WTC11 (cell line): Measurements from ENCODE around the gene ZNF81. TPM values are rescaled to one million over a fixed set of nuclear protein-coding genes. Genes with fewer than 3 reads are reported as not detected.
"Not testable (repeated sequence)": the region's sequence is repeated elsewhere in the genome, so short reads cannot be mapped to it uniquely, and the experiment has no call there.

ENCODE experiments used
- ATAC-seq: fragments of 200-7000 bp; cut with Tn5 transposase; 2 replicates; pipeline ENCODE4 v1.10.0; 2021; ENCODE audit warnings: mild to moderate bottlenecking, moderate library complexity
- CTCF ChIA-PET: fragments of 300-600 bp; sonication (Branson Sonifier 250); formaldehyde crosslinking; loops from one replicate; lab custom pipeline; 2021; ENCODE audit warnings: antibody characterized with exemption; lab: Charles Lee
- POLR2A ChIA-PET: fragments of 350-600 bp; sonication (Branson Sonifier 250); formaldehyde crosslinking; loops from one replicate; lab custom pipeline; 2021; ENCODE audit warnings: antibody characterized with exemption; lab: Charles Lee
- DNase-seq: peaks from one replicate; pipeline ENCODE4 v3.0.0; 2021; ENCODE audit warnings: low spot score
- H3K27ac Mint-ChIP-seq: 2 replicates; pipeline ENCODE4 v1.8.0; 2021; ENCODE audit warnings: mixed read lengths
- H3K27me3 Mint-ChIP-seq: 2 replicates; pipeline ENCODE4 v1.8.0; 2021; ENCODE audit warnings: low read depth, mild to moderate bottlenecking, moderate library complexity, mixed read lengths
- H3K36me3 Mint-ChIP-seq: 2 replicates; pipeline ENCODE4 v1.8.0; 2021; ENCODE audit warnings: mixed read lengths
- H3K4me1 Mint-ChIP-seq: 2 replicates; pipeline ENCODE4 v1.8.0; 2022; ENCODE audit warnings: mixed read lengths
- H3K4me3 Mint-ChIP-seq: 2 replicates; pipeline ENCODE4 v1.8.0; 2021; ENCODE audit warnings: mild to moderate bottlenecking, moderate library complexity, mixed read lengths
- H3K9me3 Mint-ChIP-seq: 2 replicates; pipeline ENCODE4 v1.8.0; 2021; ENCODE audit warnings: mixed read lengths
- AR ChIP-seq: fragments of 250-450 bp; sonication (Bioruptor Pico); IDR thresholded peaks from 2 replicates; pipeline ENCODE4 v1.9.0; 2021; ENCODE audit warnings: mild to moderate bottlenecking
- ATF2 ChIP-seq: sonication (generic); formaldehyde crosslinking; IDR thresholded peaks from 2 replicates; pipeline ENCODE4 v1.8.1; 2022; ENCODE audit warnings: low read depth, missing genetic modification reagents, borderline replicate concordance
- ATF6 ChIP-seq: sonication (generic); formaldehyde crosslinking; IDR thresholded peaks from 2 replicates; pipeline ENCODE4 v1.8.1; 2023; ENCODE audit warnings: mild to moderate bottlenecking, missing genetic modification reagents
- CTCF ChIP-seq: fragments of 200-600 bp; IDR thresholded peaks from 2 replicates; pipeline ENCODE4 v1.8.0; 2022; ENCODE audit warnings: antibody characterized with exemption
- E2F1 ChIP-seq: sonication (generic); formaldehyde crosslinking; IDR thresholded peaks from 2 replicates; pipeline ENCODE4 v1.8.0; 2022; ENCODE audit warnings: mild to moderate bottlenecking, missing genetic modification reagents
- E2F5 ChIP-seq: sonication (generic); formaldehyde crosslinking; IDR thresholded peaks from 2 replicates; pipeline ENCODE4 v1.8.1; 2022; ENCODE audit warnings: mild to moderate bottlenecking, moderate library complexity, missing genetic modification reagents
- ERG ChIP-seq: fragments of 250-450 bp; sonication (Bioruptor Pico); IDR thresholded peaks from 2 replicates; pipeline ENCODE4 v1.8.0; 2021; ENCODE audit warnings: mild to moderate bottlenecking
- ESRRA ChIP-seq: sonication (generic); formaldehyde crosslinking; IDR thresholded peaks from 2 replicates; pipeline ENCODE4 v1.8.1; 2022; ENCODE audit warnings: mild to moderate bottlenecking, missing genetic modification reagents, borderline replicate concordance
- OVOL2 ChIP-seq: fragments of 250-450 bp; sonication (Bioruptor Pico); IDR thresholded peaks from 2 replicates; pipeline ENCODE4 v1.9.0; 2021; ENCODE audit warnings: mild to moderate bottlenecking, borderline replicate concordance
- SMAD3 ChIP-seq: sonication (generic); formaldehyde crosslinking; IDR thresholded peaks from 2 replicates; pipeline ENCODE4 v1.8.0; 2022; ENCODE audit warnings: missing genetic modification reagents, mild to moderate bottlenecking, borderline replicate concordance
- ZBTB21 ChIP-seq: sonication (generic); formaldehyde crosslinking; IDR thresholded peaks from 2 replicates; pipeline ENCODE4 v1.8.1; 2023; ENCODE audit warnings: mild to moderate bottlenecking, missing genetic modification reagents, borderline replicate concordance
- ZNF416 ChIP-seq: fragments of 250-450 bp; sonication (Bioruptor Pico); IDR thresholded peaks from 2 replicates; pipeline ENCODE4 v1.9.0; 2021; ENCODE audit warnings: mild to moderate bottlenecking, inconsistent platforms
- ZNF671 ChIP-seq: fragments of 250-450 bp; sonication (Bioruptor Pico); IDR thresholded peaks from 2 replicates; pipeline ENCODE4 v1.8.0; 2021; ENCODE audit warnings: mild to moderate bottlenecking
- total RNA-seq: library from RNA; stranded (reverse); gene quantifications from 3 replicates; pipeline ENCODE4 v1.2.3, GENCODE V29; 2021

ZNF81 gene
- total RNA-seq, 1 experiment from 2014 or later: 12.0 TPM

- CTCF ChIA-PET: interaction anchor here (1.3 kb wide), 1 partner anchor 34 kb away, joined by 3 read pairs; the partner anchor contains the start of gene ZNF81
These were observed 34.1 kb upstream of the ZNF81 start for GRCh38 chrX:47802589-47802988.

GRCh38 chrX:47803103-47803502 lies 33.6 kb upstream of the ZNF81 start:
- DNase-seq, H3K36me3 Mint-ChIP-seq, H3K27me3 Mint-ChIP-seq, H3K27ac Mint-ChIP-seq, H3K9me3 Mint-ChIP-seq, POLR2A ChIA-PET, ATAC-seq: not testable (repeated sequence)
- H3K4me3 Mint-ChIP-seq: 0 out of 2 replicates have a peak overlapping the region, but pooled peaks have one; percentile 24
- CTCF ChIA-PET: interaction anchor here (1.3 kb wide), 1 partner anchor 34 kb away, joined by 3 read pairs; the partner anchor contains the start of gene ZNF81
- peaks cover 25% of the 10 kb centered on the region for H3K4me1 Mint-ChIP-seq

More at GRCh38 chrX:47802589-47802988, 34.1 kb upstream of the ZNF81 start:
- H3K9me3 Mint-ChIP-seq: peaks cover 4% of the 10 kb centered on the region; the same call in 1 of the 2 replicates
- no peak overlapping the region for H3K4me3 Mint-ChIP-seq
- POLR2A ChIA-PET: no interaction called here
- no peaks in the 10 kb centered on the region for H3K36me3 Mint-ChIP-seq
- TF ChIP-seq ZBTB21: no peak
- no peak for TF ChIP-seq AR
- TF ChIP-seq ATF2: no peak
- TF ChIP-seq ZNF671: no peak
- TF ChIP-seq ATF6 (CRISPR knock-in tag): no peak
- TF ChIP-seq ERG (CRISPR knock-in tag): no peak
- ATAC-seq (no peak), DNase-seq (no peak)
- H3K27me3 Mint-ChIP-seq: no peaks in the 10 kb centered on the region; the same call in 1 of the 2 replicates
- peaks cover 20% of the 10 kb centered on the region for H3K4me1 Mint-ChIP-seq
- H3K27ac Mint-ChIP-seq: no peak overlapping the region

GRCh38 chrX:47804315-47804714 lies 32.4 kb upstream of the ZNF81 start:
- peaks cover 30% of the 10 kb centered on the region for H3K4me1 Mint-ChIP-seq
- CTCF ChIA-PET: no interaction called here
- no peak for TF ChIP-seq ATF6 (CRISPR knock-in tag)
- no peak for TF ChIP-seq CTCF
- TF ChIP-seq ZNF671: no peak
- no peak for TF ChIP-seq AR
- TF ChIP-seq SMAD3: no peak
- no peak for TF ChIP-seq E2F1 (CRISPR knock-in tag)
- TF ChIP-seq ESRRA (CRISPR knock-in tag): no peak
- no peak for TF ChIP-seq ZNF416 (CRISPR knock-in tag)
- TF ChIP-seq OVOL2: no peak
- no peak for TF ChIP-seq E2F5 (CRISPR knock-in tag)

More at GRCh38 chrX:47804315-47804714, 32.4 kb upstream of the ZNF81 start:
- no peak for DNase-seq
- no peaks in the 10 kb centered on the region for H3K36me3 Mint-ChIP-seq
- no peak overlapping the region for H3K27ac Mint-ChIP-seq
- POLR2A ChIA-PET: no interaction called here
- H3K9me3 Mint-ChIP-seq: peaks cover 4% of the 10 kb centered on the region; the same call in 1 of the 2 replicates
- no peak for ATAC-seq
- H3K27me3 Mint-ChIP-seq: no peaks in the 10 kb centered on the region
- no peak overlapping the region for H3K4me3 Mint-ChIP-seq
